ENCODE results near the gene GOLGA6B.

- TF ChIP-seq CTCF (conservative IDR thresholded peaks at IDR 0.05; ENCODE audit: low read depth, low read length) (no peak), EZH2 (IDR thresholded peaks at IDR 0.05; ENCODE audit: borderline replicate concordance, low read depth, low read length, poor library complexity, severe bottlenecking) (no peak)
Measured at GRCh38 chr15:72616491-72617210, 37.8 kb upstream of the GOLGA6B start.

Measured in A673 (cell line).